ENCODE measurements around the gene MOB3B. TPM values are rescaled to one million over a fixed set of nuclear protein-coding genes. Genes with fewer than 3 reads are reported as not detected.
A peak's percentile ranks its signal among the peaks of the same experiment; 100 is the strongest.

The MOB3B gene
- total RNA-seq, 1 donor from 2014 or later = 1.1 TPM

DNA sequence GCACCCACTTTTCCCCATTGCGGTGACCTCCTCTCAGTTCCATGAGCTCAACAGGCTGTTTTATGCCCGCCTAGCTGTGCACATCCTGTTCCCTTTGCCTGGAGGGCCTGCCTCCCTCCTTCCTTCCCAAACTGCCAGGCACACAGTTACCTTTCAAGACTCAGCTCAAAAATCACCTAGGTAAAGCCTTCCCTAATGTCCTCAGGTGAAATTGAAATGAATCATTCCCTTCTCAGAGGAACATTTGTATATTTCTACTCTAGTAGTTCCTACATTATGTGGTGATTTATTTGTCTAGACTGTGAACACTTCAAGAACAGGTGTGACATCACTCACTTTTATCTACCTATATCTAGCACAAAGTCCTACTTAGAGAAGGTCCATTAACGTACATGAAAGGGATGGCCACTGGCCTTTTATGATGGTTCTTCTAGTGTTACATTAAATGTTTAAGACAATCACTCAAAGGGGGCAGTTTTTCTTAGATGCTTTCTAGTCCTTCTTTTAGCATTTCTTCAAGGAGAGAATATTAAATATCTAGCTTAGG is 129.2 kb downstream of the MOB3B start:
- TF ChIP-seq, protein P1, sequence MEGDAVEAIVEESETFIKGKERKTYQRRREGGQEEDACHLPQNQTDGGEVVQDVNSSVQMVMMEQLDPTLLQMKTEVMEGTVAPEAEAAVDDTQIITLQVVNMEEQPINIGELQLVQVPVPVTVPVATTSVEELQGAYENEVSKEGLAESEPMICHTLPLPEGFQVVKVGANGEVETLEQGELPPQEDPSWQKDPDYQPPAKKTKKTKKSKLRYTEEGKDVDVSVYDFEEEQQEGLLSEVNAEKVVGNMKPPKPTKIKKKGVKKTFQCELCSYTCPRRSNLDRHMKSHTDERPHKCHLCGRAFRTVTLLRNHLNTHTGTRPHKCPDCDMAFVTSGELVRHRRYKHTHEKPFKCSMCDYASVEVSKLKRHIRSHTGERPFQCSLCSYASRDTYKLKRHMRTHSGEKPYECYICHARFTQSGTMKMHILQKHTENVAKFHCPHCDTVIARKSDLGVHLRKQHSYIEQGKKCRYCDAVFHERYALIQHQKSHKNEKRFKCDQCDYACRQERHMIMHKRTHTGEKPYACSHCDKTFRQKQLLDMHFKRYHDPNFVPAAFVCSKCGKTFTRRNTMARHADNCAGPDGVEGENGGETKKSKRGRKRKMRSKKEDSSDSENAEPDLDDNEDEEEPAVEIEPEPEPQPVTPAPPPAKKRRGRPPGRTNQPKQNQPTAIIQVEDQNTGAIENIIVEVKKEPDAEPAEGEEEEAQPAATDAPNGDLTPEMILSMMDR (IDR thresholded peaks at IDR 0.05; ENCODE audit: insufficient read depth, low read length, severe bottlenecking) = no peak
- Histone ChIP-seq H3K36me3 (ENCODE audit: control insufficient read depth, insufficient read depth, low read length) (no peaks in the 10 kb centered on the region), H3K27me3 (ENCODE audit: control insufficient read depth, insufficient read depth, low read length) (no peaks in the 10 kb centered on the region), H3K4me3 (ENCODE audit: low read depth, low read length) (no peak overlapping the region)
- FAIRE-seq = no peak
- DNase-seq (ENCODE audit: low read depth) = peak; percentile 72

DNA sequence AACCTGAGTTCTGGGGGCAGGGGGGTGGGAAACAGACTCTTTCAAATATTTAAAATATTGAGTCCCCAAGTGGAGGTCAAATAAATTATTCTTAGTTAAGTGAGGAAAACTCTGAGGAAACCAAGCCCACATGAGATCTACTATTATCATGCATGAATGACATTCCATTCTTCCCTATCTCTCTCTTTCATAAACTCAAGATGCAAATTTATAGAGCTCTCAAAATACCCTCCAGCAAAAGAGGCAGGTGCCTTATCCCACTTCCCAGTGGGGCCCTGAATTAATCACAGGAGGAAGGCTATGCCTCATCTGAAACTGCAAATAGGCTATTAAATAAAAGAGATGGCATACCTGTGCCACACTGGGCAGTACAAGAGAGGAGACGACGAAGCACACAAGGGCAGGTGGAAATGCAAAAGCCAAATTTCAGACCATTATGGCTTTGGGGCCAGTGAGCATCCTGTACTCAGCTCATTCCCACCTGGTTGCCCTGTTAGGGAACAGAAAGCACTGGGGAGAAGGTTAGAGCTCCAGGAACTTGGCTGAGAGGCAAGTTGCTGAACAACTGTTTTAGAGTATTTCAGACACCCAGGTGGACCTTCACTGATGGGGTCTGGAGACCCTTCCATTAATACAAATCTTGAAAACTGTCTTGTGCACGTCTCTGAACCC is 130.5 kb downstream of the MOB3B start:
- FAIRE-seq (no peak), DNase-seq (ENCODE audit: low read depth) (no peak)
- no peaks in the 10 kb centered on the region for H3K36me3 ChIP-seq (ENCODE audit: control insufficient read depth, insufficient read depth, low read length)
- TF ChIP-seq, protein P1 (IDR thresholded peaks at IDR 0.05; ENCODE audit: insufficient read depth, low read length, severe bottlenecking) = no peak
- no peaks in the 10 kb centered on the region for H3K27me3 ChIP-seq (ENCODE audit: control insufficient read depth, insufficient read depth, low read length)
- H3K4me3 ChIP-seq (ENCODE audit: low read depth, low read length) = no peak overlapping the region

DNA sequence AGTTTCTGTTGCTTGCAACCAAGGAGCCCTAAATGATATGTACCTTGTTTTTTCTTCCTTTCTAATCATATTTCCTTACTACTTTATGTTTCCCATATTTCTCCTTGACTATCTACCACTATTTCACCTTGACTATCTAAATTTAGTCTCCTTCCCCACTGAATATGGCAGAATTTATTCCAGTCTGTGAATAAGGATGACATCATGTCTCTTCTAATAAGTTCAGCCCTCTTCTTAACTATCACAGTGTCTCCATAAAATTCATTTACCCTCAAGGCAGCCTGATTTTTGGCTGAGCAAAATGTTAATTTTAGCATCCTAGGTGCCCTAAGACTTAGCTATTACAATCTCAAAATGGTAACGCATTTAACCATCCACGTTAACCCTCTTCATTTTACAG is 133.1 kb downstream of the MOB3B start:
- FAIRE-seq = no peak

DNA sequence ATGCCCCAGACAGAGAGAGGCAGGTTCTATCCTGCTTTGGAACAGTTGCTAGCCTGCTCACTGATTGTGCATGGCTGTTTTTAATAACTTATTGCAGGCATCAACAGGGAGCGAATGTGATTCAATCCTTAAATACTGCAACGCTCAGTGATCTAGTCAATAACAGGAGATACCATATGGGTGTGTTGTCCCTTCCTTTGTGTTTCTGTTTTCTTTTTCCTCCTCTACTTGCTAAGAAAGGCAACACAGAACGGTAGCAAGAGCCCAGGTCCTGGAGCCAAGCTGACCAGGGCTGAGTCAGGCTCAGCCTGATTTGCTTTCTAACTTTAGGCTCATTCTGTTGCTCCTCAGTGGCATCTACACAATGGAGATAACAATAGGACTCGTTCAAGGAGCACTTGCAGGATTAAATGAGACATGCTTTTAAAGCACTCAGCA is 134.1 kb downstream of the MOB3B start:
- H3K27me3 ChIP-seq (ENCODE audit: control insufficient read depth, insufficient read depth, low read length) = no peaks in the 10 kb centered on the region
- FAIRE-seq (peak; percentile 23), DNase-seq (ENCODE audit: low read depth) (peak; percentile 90)
- H3K36me3 ChIP-seq (ENCODE audit: control insufficient read depth, insufficient read depth, low read length) = no peaks in the 10 kb centered on the region
- no peak overlapping the region for H3K4me3 ChIP-seq (ENCODE audit: low read depth, low read length)
- TF ChIP-seq, protein P1 (IDR thresholded peaks at IDR 0.05; ENCODE audit: insufficient read depth, low read length, severe bottlenecking) = no peak

More for the DNA sequence above, 133.1 kb downstream of the MOB3B start:
- TF ChIP-seq, protein P1 (IDR thresholded peaks at IDR 0.05; ENCODE audit: insufficient read depth, low read length, severe bottlenecking) = no peak
- Histone ChIP-seq H3K36me3 (ENCODE audit: control insufficient read depth, insufficient read depth, low read length) (no peaks in the 10 kb centered on the region), H3K4me3 (ENCODE audit: low read depth, low read length) (no peak overlapping the region), H3K27me3 (ENCODE audit: control insufficient read depth, insufficient read depth, low read length) (no peaks in the 10 kb centered on the region)
- no peak for DNase-seq (ENCODE audit: low read depth)

DNA sequence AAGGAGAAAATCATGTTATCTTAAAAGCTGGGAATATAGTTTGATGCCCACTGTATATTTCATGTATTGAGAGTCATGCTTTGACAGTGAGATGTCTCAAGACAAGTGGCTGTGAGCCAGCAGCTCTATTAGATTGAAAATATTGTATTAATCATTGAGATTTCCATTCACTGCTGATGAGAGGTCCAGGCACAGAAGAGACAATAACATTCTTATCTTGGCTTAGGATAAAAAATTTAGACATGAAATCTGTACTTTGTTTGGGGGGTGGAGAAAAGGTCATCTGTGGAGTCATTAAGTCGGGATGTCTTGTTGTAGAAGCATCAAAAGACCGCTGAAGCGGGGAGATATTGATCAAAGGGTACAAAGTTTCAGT is 134.8 kb downstream of the MOB3B start:
- peak; percentile 44 for DNase-seq (ENCODE audit: low read depth)

More for the DNA sequence above, 134.8 kb downstream of the MOB3B start:
- no peak for FAIRE-seq
- H3K27me3 ChIP-seq (ENCODE audit: control insufficient read depth, insufficient read depth, low read length) = no peaks in the 10 kb centered on the region
- no peaks in the 10 kb centered on the region for H3K36me3 ChIP-seq (ENCODE audit: control insufficient read depth, insufficient read depth, low read length)
- H3K4me3 ChIP-seq (ENCODE audit: low read depth, low read length) = no peak overlapping the region
- TF ChIP-seq, protein P1 (IDR thresholded peaks at IDR 0.05; ENCODE audit: insufficient read depth, low read length, severe bottlenecking) = no peak

All from bronchial epithelial cell (primary cell).